OCI-LY1 (cell line): Measurements from ENCODE around the gene HYAL1.
A peak's percentile ranks its signal among the peaks of the same experiment; 100 is the strongest.

Experiments used
- H2AFZ ChIP-seq: fragments of 200-600 bp; sonication (generic), shearing (Covaris generic); 2 replicates; pipeline ENCODE4 v1.6.0; 2014; ENCODE audit warnings: antibody characterized with exemption, mild to moderate bottlenecking, low read length
- H3F3A ChIP-seq: fragments of 200-600 bp; sonication (generic), shearing (Covaris generic); 2 replicates; pipeline ENCODE4 v1.6.0; 2014; ENCODE audit warnings: mild to moderate bottlenecking, antibody characterized with exemption, low read length, moderate library complexity; ENCODE audit not compliant: insufficient read depth
- H3K27ac ChIP-seq: fragments of 200-600 bp; sonication (generic); 2 replicates; pipeline ENCODE4 v1.5.1; 2014; ENCODE audit warnings: low read length, mixed run types, mild to moderate bottlenecking, low read depth; ENCODE audit not compliant: poor library complexity, severe bottlenecking
- H3K27me3 ChIP-seq: fragments of 200-600 bp; sonication (generic); 2 replicates; pipeline ENCODE4 v1.6.0; 2014; ENCODE audit warnings: antibody characterized with exemption, mild to moderate bottlenecking, low read length, moderate library complexity; ENCODE audit not compliant: insufficient read depth
- H3K36me3 ChIP-seq: fragments of 200-600 bp; sonication (generic); 2 replicates; pipeline ENCODE4 v1.6.1; 2014; ENCODE audit warnings: mild to moderate bottlenecking, antibody characterized with exemption, low read length, moderate library complexity, mixed read lengths; ENCODE audit not compliant: insufficient read depth
- H3K4me1 ChIP-seq: fragments of 200-600 bp; sonication (generic); 2 replicates; pipeline ENCODE4 v1.5.1; 2014; ENCODE audit warnings: mild to moderate bottlenecking, low read length, moderate library complexity; ENCODE audit not compliant: insufficient read depth, severe bottlenecking
- H3K4me2 ChIP-seq: fragments of 200-600 bp; sonication (generic), shearing (Covaris generic); 2 replicates; pipeline ENCODE4 v1.6.1; 2014; ENCODE audit warnings: low read length
- H3K4me3 ChIP-seq: fragments of 200-600 bp; sonication (generic); 2 replicates; pipeline ENCODE4 v1.5.1; 2014; ENCODE audit warnings: low read length, low read depth, mild to moderate bottlenecking, mixed read lengths; ENCODE audit not compliant: poor library complexity, severe bottlenecking
- H3K79me2 ChIP-seq: fragments of 200-600 bp; shearing (Covaris generic); 2 replicates; pipeline ENCODE4 v1.6.1; 2016; ENCODE audit warnings: mixed run types, low read length, mixed read lengths; ENCODE audit not compliant: insufficient read depth
- H3K9ac ChIP-seq: fragments of 200-600 bp; sonication (generic), shearing (Covaris generic); 2 replicates; pipeline ENCODE4 v1.6.1; 2014; ENCODE audit warnings: mild to moderate bottlenecking, low read length, mixed read lengths
- H3K9me2 ChIP-seq: fragments of 200-600 bp; sonication (generic), shearing (Covaris generic); 2 replicates; pipeline ENCODE4 v1.6.1; 2014; ENCODE audit warnings: low read depth, mild to moderate bottlenecking, low read length, mixed read lengths
- H3K9me3 ChIP-seq: fragments of 200-600 bp; shearing (Covaris generic); 2 replicates; pipeline ENCODE4 v1.6.1; 2014; ENCODE audit warnings: low read length, mixed read lengths
- H4K20me1 ChIP-seq: fragments of 200-600 bp; sonication (generic), shearing (Covaris generic); 2 replicates; pipeline ENCODE4 v1.6.0; 2016; ENCODE audit warnings: mild to moderate bottlenecking, low read length; ENCODE audit not compliant: insufficient read depth
- CTCF ChIP-seq: fragments of 200-600 bp; sonication (generic), shearing (Covaris generic); IDR thresholded peaks from 2 replicates; pipeline ENCODE4 v1.5.1; 2017; ENCODE audit warnings: mild to moderate bottlenecking, antibody characterized with exemption, low read length, moderate library complexity, mixed read lengths
- EZH2 ChIP-seq: fragments of 200-600 bp; sonication (generic), shearing (Covaris generic); IDR thresholded peaks from 2 replicates; pipeline ENCODE4 v1.8.0; 2017; ENCODE audit warnings: borderline replicate concordance, mixed run types, mild to moderate bottlenecking, antibody characterized with exemption, low read length, moderate library complexity, mixed read lengths

The HYAL1 gene

DNA sequence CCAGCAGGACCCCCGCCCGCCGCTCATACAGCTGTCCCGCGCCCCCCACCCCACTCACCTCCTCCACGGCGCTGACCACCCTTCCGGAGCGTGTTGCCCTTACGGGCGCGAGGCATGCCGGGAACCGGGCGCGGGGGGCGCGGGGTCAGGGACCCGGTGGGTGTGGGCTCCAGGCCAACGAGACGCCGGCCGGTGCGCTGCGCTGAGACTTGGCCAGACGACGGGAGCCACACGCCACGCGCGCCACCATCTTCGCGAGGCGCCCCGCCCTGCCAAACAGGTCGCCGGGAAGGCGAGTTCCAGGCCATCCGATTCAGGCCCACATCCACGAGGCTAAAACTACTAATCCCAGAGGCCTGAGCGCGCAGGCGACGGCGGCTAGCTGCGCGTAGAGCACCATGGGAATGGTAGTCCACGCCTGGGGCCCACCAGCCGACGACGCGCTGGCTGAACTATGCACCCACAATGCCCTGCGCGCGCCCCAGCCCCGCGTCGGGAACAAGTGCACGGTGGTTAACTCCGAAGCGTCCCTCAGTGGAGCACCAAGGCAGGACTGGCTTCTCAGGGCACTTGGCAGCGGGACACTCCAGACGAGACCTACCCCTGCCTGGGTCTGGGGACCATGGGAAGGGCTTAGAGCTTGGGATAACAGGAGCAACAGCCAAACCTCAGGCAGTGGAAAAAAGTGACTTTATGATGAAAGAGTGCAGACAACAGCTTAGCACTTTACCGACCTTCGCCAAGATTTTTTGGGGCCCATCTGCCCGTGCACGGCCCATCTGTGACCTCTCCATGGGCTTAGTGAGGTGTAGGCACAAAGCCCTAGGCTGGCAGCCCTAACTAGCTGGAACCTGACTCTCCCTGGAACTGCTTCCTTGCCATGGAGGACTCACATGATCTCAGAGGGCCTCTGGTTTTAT, 11.0 kb downstream of the HYAL1 start, which contains the start of gene IFRD2:
Gene IFRD2, minus strand, starts transcription at position 271 of the 920 bp plus-strand sequence. Its CDS starts 155 bp downstream, at position 116.
- Histone ChIP-seq H3K36me3 (peaks cover 33% of the 10 kb centered on the region), H3K9ac (peak within 1 kb of the TSS; percentile 99), H3K9me2 (no peaks in the 10 kb centered on the region), H3K9me3 (no peaks in the 10 kb centered on the region), H2AFZ (no peak within 1 kb of the TSS), H3K27ac (peak within 1 kb of the TSS; percentile 50), H3K4me1 (peaks cover 19% of the 10 kb centered on the region), H3K4me2 (peak within 1 kb of the TSS; percentile 95), H3K27me3 (no peaks in the 10 kb centered on the region), H3K79me2 (peaks cover 10% of the 10 kb centered on the region), H3K4me3 (peak within 1 kb of the TSS; percentile 99), H4K20me1 (no peaks in the 10 kb centered on the region), H3F3A (no peaks in the 10 kb centered on the region)
- no peak for TF ChIP-seq EZH2
- TF ChIP-seq CTCF = no peak

GRCh38 chr3:50290161-50290641, 13.2 kb downstream of the HYAL1 start:
- Histone ChIP-seq H3K9me3 (no peaks in the 10 kb centered on the region), H3K27ac (no peak overlapping the region), H3K9me2 (no peaks in the 10 kb centered on the region), H3K79me2 (peaks cover 10% of the 10 kb centered on the region), H3K4me1 (peaks cover 19% of the 10 kb centered on the region), H3K36me3 (peaks cover 50% of the 10 kb centered on the region), H3K4me3 (peak overlapping the region; percentile 99), H3K27me3 (no peaks in the 10 kb centered on the region), H3K4me2 (0 out of 2 replicates have a peak overlapping the region, but pooled peaks have one; percentile 95), H3F3A (no peaks in the 10 kb centered on the region), H4K20me1 (no peaks in the 10 kb centered on the region), H3K9ac (no peak overlapping the region), H2AFZ (no peak overlapping the region)
- TF ChIP-seq CTCF (no peak), EZH2 (no peak)

DNA sequence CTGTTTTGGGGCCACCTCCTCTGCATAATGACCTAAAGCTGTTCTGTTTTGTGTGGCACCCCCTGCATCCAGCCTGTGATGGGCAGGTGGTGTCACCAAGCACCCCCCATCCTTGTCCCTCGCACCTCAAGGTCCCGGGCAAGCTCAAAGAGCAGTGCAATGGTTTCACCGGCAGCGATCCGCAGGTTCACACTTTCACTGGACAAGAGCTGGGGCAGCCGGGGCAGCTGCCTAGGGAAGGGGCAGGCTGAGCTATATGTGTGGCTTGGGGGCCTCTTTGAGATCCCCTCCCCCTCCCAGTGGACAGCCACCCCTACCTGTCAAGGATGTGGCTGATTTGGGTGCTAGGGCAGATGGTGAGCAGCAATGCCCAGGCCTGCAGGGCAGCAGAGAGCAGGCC, 14.2 kb downstream of the HYAL1 start:
- H3K4me1 ChIP-seq = peaks cover 19% of the 10 kb centered on the region
- H3K9me2 ChIP-seq = no peaks in the 10 kb centered on the region
- no peaks in the 10 kb centered on the region for H3K9me3 ChIP-seq
- TF ChIP-seq CTCF (no peak), EZH2 (no peak)
- no peaks in the 10 kb centered on the region for H3K27me3 ChIP-seq
- H3F3A ChIP-seq = no peaks in the 10 kb centered on the region
- H3K79me2 ChIP-seq = peaks cover 10% of the 10 kb centered on the region
- H3K9ac ChIP-seq = no peak overlapping the region
- H3K4me3 ChIP-seq = no peak overlapping the region
- H3K36me3 ChIP-seq = peaks cover 50% of the 10 kb centered on the region
- no peaks in the 10 kb centered on the region for H4K20me1 ChIP-seq
- H2AFZ ChIP-seq = no peak overlapping the region
- no peak overlapping the region for H3K4me2 ChIP-seq
- no peak overlapping the region for H3K27ac ChIP-seq
